Karpas-422 (cell line): ENCODE measurements around the gene OMG. TPM values are rescaled to one million over a fixed set of nuclear protein-coding genes. Genes with fewer than 3 reads are reported as not detected.

Source experiments
- DNase-seq: peaks from one replicate; pipeline ENCODE4 v3.0.0-alpha.2; 2015
- H2AFZ ChIP-seq: fragments of 200-600 bp; sonication (generic); 2 replicates; pipeline ENCODE4 v1.6.1; 2014; ENCODE audit warnings: antibody characterized with exemption, low read length, mixed read lengths
- H3K27ac ChIP-seq: fragments of 200-600 bp; sonication (generic); 2 replicates; pipeline ENCODE4 v1.5.1; 2014; ENCODE audit warnings: mild to moderate bottlenecking, low read length, moderate library complexity
- H3K27me3 ChIP-seq: fragments of 200-600 bp; sonication (generic); 2 replicates; pipeline ENCODE4 v1.6.1; 2014; ENCODE audit warnings: low read length, mixed read lengths
- H3K36me3 ChIP-seq: fragments of 200-600 bp; sonication (generic); 2 replicates; pipeline ENCODE4 v1.6.1; 2014; ENCODE audit warnings: low read length, mixed read lengths; ENCODE audit not compliant: insufficient read depth
- H3K4me1 ChIP-seq: fragments of 200-600 bp; sonication (generic); 2 replicates; pipeline ENCODE4 v1.6.1; 2014; ENCODE audit warnings: mild to moderate bottlenecking, low read length, mixed read lengths
- H3K4me2 ChIP-seq: fragments of 200-600 bp; sonication (generic); 2 replicates; pipeline ENCODE4 v1.6.1; 2014; ENCODE audit warnings: low read length, low read depth, mild to moderate bottlenecking; ENCODE audit not compliant: poor library complexity, severe bottlenecking
- H3K4me3 ChIP-seq: fragments of 200-600 bp; sonication (generic); 2 replicates; pipeline ENCODE4 v1.5.1; 2014; ENCODE audit warnings: mild to moderate bottlenecking, antibody characterized with exemption, low read length, mixed read lengths
- H3K79me2 ChIP-seq: fragments of 200-600 bp; sonication (generic); 2 replicates; pipeline ENCODE4 v1.6.1; 2014; ENCODE audit warnings: mild to moderate bottlenecking, low read length, mixed read lengths
- H3K9ac ChIP-seq: fragments of 200-600 bp; sonication (generic); 2 replicates; pipeline ENCODE4 v1.6.0; 2014; ENCODE audit warnings: low read length
- H3K9me2 ChIP-seq: fragments of 200-600 bp; sonication (generic), shearing (Covaris generic); replicated peaks from 2 replicates; pipeline ENCODE4 v1.6.0; 2014; ENCODE audit warnings: mild to moderate bottlenecking, low read length, moderate library complexity; ENCODE audit not compliant: insufficient read depth
- H3K9me3 ChIP-seq: fragments of 300-700, 200-600 bp; sonication (generic); 2 replicates; pipeline ENCODE4 v1.6.1; 2014; ENCODE audit warnings: low read length, mixed read lengths
- H4K20me1 ChIP-seq: fragments of 200-600 bp; sonication (generic); 2 replicates; pipeline ENCODE4 v1.6.1; 2014; ENCODE audit warnings: mild to moderate bottlenecking, antibody characterized with exemption, low read length, low read depth; ENCODE audit not compliant: insufficient read depth
- total RNA-seq: library from RNA; depleted of rRNA; stranded (reverse); fragments of >200 nt; shearing (Covaris generic); gene quantifications from 2 replicates; pipeline ENCODE4 v1.2.3, GENCODE V29; 2014; ENCODE audit warnings: low replicate concordance

The OMG gene
- total RNA-seq, 1 experiment from 2014 or later, result 0.11 TPM

DNA sequence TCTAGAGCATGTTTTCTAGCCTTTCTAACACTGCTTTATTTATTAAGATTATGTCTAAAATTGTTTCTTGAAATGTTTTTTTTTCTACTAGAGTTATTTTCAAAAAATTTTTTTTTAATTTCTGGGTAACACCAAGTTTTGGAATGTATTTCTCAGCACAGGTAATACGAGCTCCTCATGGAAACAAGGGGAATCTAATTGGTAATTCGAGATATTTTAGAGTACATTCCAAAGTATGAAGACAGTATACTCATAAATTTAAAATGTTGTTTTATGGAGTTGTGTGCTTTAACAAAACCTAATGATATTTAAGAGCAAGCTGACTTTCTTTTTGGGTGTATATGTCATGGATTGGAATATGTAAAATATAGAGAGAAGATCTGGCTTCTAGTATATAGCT lies 42.4 kb downstream of the OMG start:
- no peaks in the 10 kb centered on the region for H3K9me3 ChIP-seq
- H3K9ac ChIP-seq, result no peak overlapping the region
- no peak overlapping the region for H2AFZ ChIP-seq
- no peak overlapping the region for H3K4me3 ChIP-seq
- H3K36me3 ChIP-seq, result peaks cover 39% of the 10 kb centered on the region
- no peaks in the 10 kb centered on the region for H3K9me2 ChIP-seq
- no peak for DNase-seq
- H4K20me1 ChIP-seq, result no peaks in the 10 kb centered on the region
- H3K27ac ChIP-seq, result no peak overlapping the region
- no peak overlapping the region for H3K4me2 ChIP-seq
- no peaks in the 10 kb centered on the region for H3K27me3 ChIP-seq
- peaks cover 17% of the 10 kb centered on the region for H3K79me2 ChIP-seq
- H3K4me1 ChIP-seq, result peaks cover 39% of the 10 kb centered on the region

DNA sequence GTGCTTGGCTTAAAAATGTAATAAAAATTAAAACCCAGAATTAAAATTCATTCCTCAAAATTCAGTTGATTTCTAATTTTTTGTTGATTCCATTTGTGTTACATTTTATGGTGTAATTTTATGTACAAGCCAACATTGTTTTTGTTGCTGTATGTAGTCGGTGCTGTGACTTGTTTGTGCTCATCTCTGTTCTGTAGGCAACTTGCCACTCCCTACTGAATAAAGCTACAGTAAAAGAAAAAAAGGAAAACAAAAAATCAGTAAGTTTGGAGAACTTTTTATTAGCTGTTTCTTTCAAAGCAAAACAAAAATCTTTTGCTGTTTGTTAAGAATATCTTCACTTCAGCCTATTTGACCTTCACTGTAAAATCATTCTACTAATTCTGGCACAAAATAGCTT lies 44.3 kb downstream of the OMG start:
- Histone ChIP-seq H3K4me1 (peaks cover 44% of the 10 kb centered on the region), H2AFZ (no peak overlapping the region), H3K9me2 (no peaks in the 10 kb centered on the region), H3K9me3 (no peaks in the 10 kb centered on the region), H3K9ac (no peak overlapping the region), H3K36me3 (peaks cover 34% of the 10 kb centered on the region), H3K27me3 (no peaks in the 10 kb centered on the region), H3K27ac (no peak overlapping the region), H3K4me3 (no peak overlapping the region), H3K79me2 (peaks cover 17% of the 10 kb centered on the region), H4K20me1 (no peaks in the 10 kb centered on the region), H3K4me2 (no peak overlapping the region)
- DNase-seq, result no peak

DNA sequence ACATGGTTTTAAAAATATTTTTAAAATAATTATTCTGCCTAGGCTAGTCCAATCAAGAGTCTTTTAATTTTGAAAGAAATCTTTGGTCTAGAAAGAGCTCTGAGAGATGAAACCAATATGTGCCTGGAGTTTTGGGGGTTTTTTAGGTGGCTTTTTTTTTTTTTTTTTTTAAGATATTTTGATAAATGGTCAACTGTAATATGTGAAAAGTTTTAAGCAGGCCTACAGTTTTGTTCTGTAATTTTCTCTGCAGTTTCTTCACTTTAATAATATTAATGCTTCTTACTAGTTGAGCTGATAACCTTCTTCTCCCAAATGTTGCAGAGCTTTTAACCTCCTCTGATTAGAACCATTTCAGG lies 45.1 kb downstream of the OMG start:
- no peak overlapping the region for H2AFZ ChIP-seq
- no peak overlapping the region for H3K4me2 ChIP-seq
- peaks cover 43% of the 10 kb centered on the region for H3K4me1 ChIP-seq

DNA sequence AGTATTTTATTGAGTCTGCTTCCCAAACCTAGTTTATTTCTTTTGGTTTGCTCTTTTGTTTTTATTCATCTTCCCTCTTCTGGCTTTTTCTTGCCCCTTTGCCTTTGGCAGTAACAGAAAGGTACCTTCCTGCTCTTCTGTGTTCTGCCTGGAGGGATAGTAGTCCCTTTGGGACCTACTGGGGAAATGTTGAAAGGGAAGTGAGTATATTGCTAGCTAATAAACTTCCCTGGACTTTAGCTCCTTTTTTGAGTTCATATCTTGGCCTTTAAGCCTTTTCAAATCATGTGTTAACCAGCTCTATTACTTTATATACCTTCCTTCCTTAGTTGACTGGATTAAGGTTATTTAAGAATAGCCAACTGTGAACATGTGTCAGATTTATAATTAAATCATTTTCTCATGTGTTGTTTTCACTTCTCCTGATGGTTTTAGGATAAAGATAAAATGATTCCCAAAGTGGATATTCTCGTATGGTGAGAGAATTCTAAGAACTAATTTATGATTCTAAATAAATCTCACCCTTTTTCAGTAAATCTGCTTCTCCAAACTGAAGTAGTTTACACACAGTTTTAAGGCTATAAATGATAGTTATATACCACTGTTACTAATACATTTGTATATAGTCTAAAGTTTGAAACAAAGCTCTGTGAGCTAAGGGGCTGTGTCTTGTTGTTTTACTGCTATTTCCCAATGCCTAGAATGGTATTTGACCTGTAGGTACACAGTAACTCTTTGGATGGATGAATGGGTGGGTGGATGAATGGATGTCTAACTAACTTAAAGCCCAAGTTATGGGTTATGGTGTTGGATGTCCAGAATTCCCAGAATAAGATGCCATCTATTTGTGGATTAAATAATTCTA lies 45.7 kb downstream of the OMG start:
- Histone ChIP-seq H3K4me1 (peaks cover 37% of the 10 kb centered on the region), H3K4me2 (no peak overlapping the region), H3K9ac (no peak overlapping the region)

More for the DNA sequence above, 45.1 kb downstream of the OMG start:
- H3K4me3 ChIP-seq, result no peak overlapping the region
- H3K36me3 ChIP-seq, result peaks cover 34% of the 10 kb centered on the region
- no peak overlapping the region for H3K27ac ChIP-seq
- H3K9me2 ChIP-seq, result no peaks in the 10 kb centered on the region
- peaks cover 17% of the 10 kb centered on the region for H3K79me2 ChIP-seq
- no peak for DNase-seq
- H3K9ac ChIP-seq, result no peak overlapping the region
- no peaks in the 10 kb centered on the region for H3K27me3 ChIP-seq
- no peaks in the 10 kb centered on the region for H3K9me3 ChIP-seq
- no peaks in the 10 kb centered on the region for H4K20me1 ChIP-seq

DNA sequence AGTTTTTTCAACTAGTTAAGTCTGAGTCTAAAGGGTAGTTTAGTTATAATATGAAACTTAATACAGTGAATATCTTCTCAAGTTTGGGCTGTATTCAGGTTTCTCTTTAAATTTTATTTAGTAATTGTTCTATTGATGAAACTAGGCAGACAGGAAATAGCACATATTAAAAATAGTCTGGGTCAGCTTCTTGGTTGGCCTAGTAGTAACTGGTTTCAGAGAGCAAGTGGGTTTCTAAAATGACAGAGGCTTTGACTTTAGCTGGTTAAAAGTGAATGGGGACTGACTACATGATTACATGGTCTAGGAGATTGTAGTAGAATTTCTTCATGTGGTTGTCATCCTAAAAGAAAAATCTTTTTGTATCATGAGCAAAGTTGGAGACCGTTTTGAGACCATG lies 46.8 kb downstream of the OMG start:
- peaks cover 34% of the 10 kb centered on the region for H3K36me3 ChIP-seq
- H3K27me3 ChIP-seq, result no peaks in the 10 kb centered on the region
- H3K79me2 ChIP-seq, result peaks cover 13% of the 10 kb centered on the region
- no peak overlapping the region for H2AFZ ChIP-seq
- no peaks in the 10 kb centered on the region for H4K20me1 ChIP-seq
- H3K9ac ChIP-seq, result no peak overlapping the region
- no peak overlapping the region for H3K4me3 ChIP-seq
- H3K4me1 ChIP-seq, result peaks cover 40% of the 10 kb centered on the region
- no peaks in the 10 kb centered on the region for H3K9me3 ChIP-seq
- no peaks in the 10 kb centered on the region for H3K9me2 ChIP-seq
- peak overlapping the region; percentile 45 for H3K27ac ChIP-seq
- H3K4me2 ChIP-seq, result no peak overlapping the region
- no peak for DNase-seq

More for the DNA sequence above, 45.7 kb downstream of the OMG start:
- H3K79me2 ChIP-seq, result peaks cover 17% of the 10 kb centered on the region
- H3K4me3 ChIP-seq, result no peak overlapping the region
- peak overlapping the region; percentile 45 for H3K27ac ChIP-seq
- no peaks in the 10 kb centered on the region for H3K9me3 ChIP-seq
- peaks cover 34% of the 10 kb centered on the region for H3K36me3 ChIP-seq
- H3K9me2 ChIP-seq, result no peaks in the 10 kb centered on the region
- H3K27me3 ChIP-seq, result no peaks in the 10 kb centered on the region
- DNase-seq, result no peak
- H4K20me1 ChIP-seq, result no peaks in the 10 kb centered on the region
- H2AFZ ChIP-seq, result no peak overlapping the region

DNA sequence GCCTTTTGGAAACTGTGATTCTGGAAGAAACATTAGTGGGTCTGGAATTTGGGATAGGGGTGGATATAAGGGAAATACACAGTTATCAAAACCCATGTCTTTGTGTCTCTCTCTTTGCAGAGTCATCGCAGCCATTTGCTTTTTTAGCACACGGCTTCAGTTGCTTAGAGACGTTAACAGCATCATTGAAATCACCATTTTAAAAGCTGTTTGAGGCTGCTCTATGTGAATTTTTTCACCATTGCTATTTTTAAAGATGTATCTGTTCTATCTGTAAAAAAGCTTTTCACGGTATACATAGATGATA lies 47.3 kb downstream of the OMG start:
- Histone ChIP-seq H3K9me3 (no peaks in the 10 kb centered on the region), H3K9ac (no peak overlapping the region), H3K36me3 (peaks cover 32% of the 10 kb centered on the region), H3K4me3 (no peak overlapping the region), H3K4me1 (peaks cover 40% of the 10 kb centered on the region), H3K27ac (peak overlapping the region; percentile 45; the same call in 1 of the 2 replicates), H2AFZ (no peak overlapping the region), H3K9me2 (no peaks in the 10 kb centered on the region), H4K20me1 (no peaks in the 10 kb centered on the region), H3K79me2 (peaks cover 10% of the 10 kb centered on the region), H3K4me2 (no peak overlapping the region), H3K27me3 (no peaks in the 10 kb centered on the region)
- no peak for DNase-seq

DNA sequence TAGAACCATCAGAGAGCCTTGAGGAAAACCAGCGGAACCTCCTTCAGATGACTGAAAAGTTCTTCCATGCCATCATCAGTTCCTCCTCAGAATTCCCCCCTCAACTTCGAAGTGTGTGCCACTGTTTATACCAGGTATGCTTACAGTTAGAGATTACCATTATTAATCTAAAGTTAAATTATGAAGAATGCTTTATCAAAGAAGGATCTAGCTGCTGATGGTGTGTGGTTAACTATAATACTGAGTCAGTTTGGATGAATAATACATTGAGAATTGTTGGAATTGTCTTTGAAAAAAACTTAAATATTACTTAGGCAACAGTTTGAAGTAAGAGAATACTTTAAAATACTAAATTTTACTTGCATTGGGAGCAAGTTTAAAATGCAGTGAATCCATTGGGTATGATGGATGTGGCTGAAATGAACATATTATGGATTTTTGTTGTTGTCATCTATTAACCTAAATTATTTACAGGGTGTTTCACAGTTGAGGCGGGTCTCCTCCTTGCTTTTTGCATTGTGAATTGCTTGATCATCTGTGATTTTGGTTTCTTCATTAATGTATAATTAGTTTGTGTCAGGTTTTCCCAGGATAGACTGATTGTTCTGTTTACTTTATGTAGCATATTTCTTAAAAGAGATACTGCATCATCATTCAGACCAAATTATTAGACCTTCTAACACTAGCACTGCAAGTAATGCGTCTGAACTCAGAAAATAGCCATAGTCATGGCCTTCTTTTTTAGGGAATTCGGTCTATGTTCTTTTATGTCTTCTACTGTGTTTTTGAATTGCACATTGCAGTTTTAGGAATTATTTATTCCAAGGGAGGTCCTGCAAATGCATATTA lies 47.8 kb downstream of the OMG start:
- H3K36me3 ChIP-seq, result peaks cover 30% of the 10 kb centered on the region
- no peak overlapping the region for H3K9ac ChIP-seq
- peaks cover 8% of the 10 kb centered on the region for H3K79me2 ChIP-seq
- H3K27me3 ChIP-seq, result no peaks in the 10 kb centered on the region
- no peak overlapping the region for H3K27ac ChIP-seq
- no peak for DNase-seq
- no peak overlapping the region for H3K4me3 ChIP-seq
- peaks cover 43% of the 10 kb centered on the region for H3K4me1 ChIP-seq
- H2AFZ ChIP-seq, result no peak overlapping the region
- no peak overlapping the region for H3K4me2 ChIP-seq
- H3K9me2 ChIP-seq, result no peaks in the 10 kb centered on the region
- no peaks in the 10 kb centered on the region for H3K9me3 ChIP-seq
- H4K20me1 ChIP-seq, result no peaks in the 10 kb centered on the region
